H1 (cell line): ENCODE results near the gene SLC2A2. TPM values are rescaled to one million over a fixed set of nuclear protein-coding genes. Genes with fewer than 3 reads are reported as not detected.

Experiments
- CTCF ChIA-PET: fragments of 300-600 bp; sonication (Branson Sonifier 250); formaldehyde crosslinking; loops from one replicate; lab custom pipeline; 2021; ENCODE audit not compliant: partially characterized antibody; lab: Charles Lee
- POLR2A ChIA-PET: fragments of 300-600 bp; sonication (Branson Sonifier 250); formaldehyde crosslinking; loops from one replicate; lab custom pipeline; 2021; ENCODE audit warnings: inconsistent platforms; ENCODE audit not compliant: partially characterized antibody; lab: Charles Lee
- DNase-seq, 2 experiments: peaks; one replicate each; pipeline versions ENCODE4 v3.0.0 to v3.0.0-alpha.2; 2010 to 2022; ENCODE audit warnings: low spot score in 2 of 2, low read depth in 1 of 2, mixed read lengths in 1 of 2
- FAIRE-seq: peaks from 2 replicates; lab custom pipeline; 2011; peaks lifted over from hg19 to GRCh38; lab: Jason Lieb, UNC
- H2AFZ ChIP-seq: 2 replicates; pipeline ENCODE4 v1.8.1; 2012; ENCODE audit warnings: low read length, inconsistent platforms
- H2AK5ac ChIP-seq: 2 replicates; pipeline ENCODE4 v1.6.1; 2013; ENCODE audit warnings: low read depth, low read length
- H2BK120ac ChIP-seq: replicated peaks from 2 replicates; pipeline ENCODE3; 2013; ENCODE audit warnings: low read depth, low read length, inconsistent platforms
- H2BK12ac ChIP-seq: 2 replicates; pipeline ENCODE4 v1.6.1; 2013; ENCODE audit warnings: low read depth, low read length
- H2BK15ac ChIP-seq: 2 replicates; pipeline ENCODE4 v1.6.1; 2013; ENCODE audit warnings: low read length
- H2BK20ac ChIP-seq: 2 replicates; pipeline ENCODE4 v1.6.1; 2013; ENCODE audit warnings: low read length
- H2BK5ac ChIP-seq: 2 replicates; pipeline ENCODE4 v1.6.1; 2013; ENCODE audit warnings: low read depth, low read length
- H3K14ac ChIP-seq: 2 replicates; pipeline ENCODE4 v1.6.1; 2013; ENCODE audit warnings: inconsistent platforms; ENCODE audit not compliant: insufficient read length
- H3K18ac ChIP-seq: 2 replicates; pipeline ENCODE4 v1.6.1; 2013; ENCODE audit warnings: low read length; ENCODE audit errors: extremely low read depth
- H3K23ac ChIP-seq: 2 replicates; pipeline ENCODE4 v1.6.1; 2013; ENCODE audit warnings: inconsistent platforms; ENCODE audit not compliant: insufficient read length
- H3K23me2 ChIP-seq: 2 replicates; pipeline ENCODE4 v1.6.1; 2013; ENCODE audit warnings: low read depth, low read length
- H3K27ac ChIP-seq: 2 replicates; pipeline ENCODE4 v1.6.1; 2011; ENCODE audit warnings: low read depth, low read length, inconsistent platforms
- H3K27me3 ChIP-seq, 4 experiments: replicated peaks in 1 of 4; 1 replicate in 1 of 4; 2 replicates in 3 of 4; pipeline versions ENCODE4 v1.6.1 to v1.8.1; 2011 to 2013; ENCODE audit warnings: low read length in 3 of 4, mild to moderate bottlenecking in 3 of 4, inconsistent platforms in 2 of 4, mixed read lengths in 2 of 4, moderate library complexity in 1 of 4; ENCODE audit not compliant: control insufficient read depth in 3 of 4, insufficient read depth in 3 of 4; ENCODE audit errors: extremely low read depth in 1 of 4
- H3K36me3 ChIP-seq, 4 experiments: 2 replicates each; pipeline versions ENCODE4 v1.6.1 to v1.8.1; 2011 to 2013; ENCODE audit warnings: mild to moderate bottlenecking in 4 of 4, low read length in 3 of 4, moderate library complexity in 2 of 4, control low read depth in 1 of 4, inconsistent platforms in 1 of 4; ENCODE audit not compliant: insufficient read depth in 4 of 4, control insufficient read depth in 2 of 4
- H3K4ac ChIP-seq: replicated peaks from 2 replicates; pipeline ENCODE3; 2013; ENCODE audit warnings: low read length, low read depth, mixed read lengths, inconsistent platforms; ENCODE audit not compliant: insufficient read length
- H3K4me1 ChIP-seq, 4 experiments: replicated peaks in 1 of 4; 1 replicate in 1 of 4; 2 replicates in 3 of 4; pipeline versions ENCODE4 v1.6.1 to v1.8.1; 2011 to 2013; ENCODE audit warnings: low read length in 3 of 4, inconsistent platforms in 2 of 4, mixed read lengths in 1 of 4; ENCODE audit not compliant: insufficient read depth in 4 of 4, control insufficient read depth in 3 of 4
- H3K4me2 ChIP-seq, 2 experiments: 2 replicates each; pipeline versions ENCODE4 v1.6.1 to v1.8.1; 2011 to 2013; ENCODE audit warnings: low read depth in 2 of 2, low read length in 2 of 2, control low read depth in 1 of 2, inconsistent platforms in 1 of 2, mild to moderate bottlenecking in 1 of 2; ENCODE audit not compliant: insufficient read depth in 1 of 2
- H3K4me3 ChIP-seq, 4 experiments: fragments of 200-600, 300-600 bp in 1 of 4; sonication (generic), shearing (Covaris generic), sonication (Bioruptor Twin) in 1 of 4; 2 replicates each; pipeline versions ENCODE4 v1.5.1 to v1.8.1; 2011 to 2016; ENCODE audit warnings: low read length in 4 of 4, low read depth in 3 of 4, control low read depth in 2 of 4, inconsistent platforms in 2 of 4, mild to moderate bottlenecking in 2 of 4, mixed read lengths in 1 of 4, moderate library complexity in 1 of 4; ENCODE audit not compliant: insufficient read depth in 2 of 4; ENCODE audit errors: extremely low read depth in 1 of 4
- H3K56ac ChIP-seq: replicated peaks from 2 replicates; pipeline ENCODE3; 2013; ENCODE audit warnings: low read depth, mild to moderate bottlenecking, mixed read lengths, low read length, inconsistent platforms; ENCODE audit not compliant: insufficient read length
- H3K79me1 ChIP-seq: 2 replicates; pipeline ENCODE4 v1.6.1; 2013; ENCODE audit warnings: low read depth, low read length, control low read depth
- H3K79me2 ChIP-seq, 2 experiments: 2 replicates each; pipeline versions ENCODE4 v1.6.1 to v1.8.1; 2012 to 2013; ENCODE audit warnings: low read length in 2 of 2, mild to moderate bottlenecking in 2 of 2, inconsistent platforms in 1 of 2; ENCODE audit not compliant: insufficient read depth in 2 of 2, control insufficient read depth in 1 of 2
- H3K9ac ChIP-seq, 4 experiments: replicated peaks in 1 of 4; 1 replicate in 1 of 4; 2 replicates in 3 of 4; pipeline versions ENCODE4 v1.6.1 to v1.8.1; 2011 to 2013; ENCODE audit warnings: low read depth in 3 of 4, low read length in 3 of 4, control low read depth in 2 of 4, mild to moderate bottlenecking in 2 of 4, moderate library complexity in 2 of 4, inconsistent platforms in 1 of 4; ENCODE audit errors: extremely low read depth in 1 of 4
- H3K9me3 ChIP-seq, 2 experiments: 2 replicates each; pipeline versions ENCODE4 v1.6.1 to v1.8.1; 2012 to 2013; ENCODE audit warnings: mild to moderate bottlenecking in 2 of 2, moderate library complexity in 2 of 2, control low read depth in 1 of 2, inconsistent platforms in 1 of 2, low read depth in 1 of 2, low read length in 1 of 2, mixed read lengths in 1 of 2; ENCODE audit not compliant: insufficient read depth in 2 of 2
- H4K20me1 ChIP-seq, 2 experiments: replicated peaks in 1 of 2; 2 replicates each; pipeline versions ENCODE3 to v1.8.1; 2011 to 2013; ENCODE audit warnings: inconsistent platforms in 2 of 2, low read length in 2 of 2, mild to moderate bottlenecking in 1 of 2; ENCODE audit not compliant: insufficient read depth in 2 of 2, control insufficient read depth in 1 of 2
- H4K5ac ChIP-seq: 2 replicates; pipeline ENCODE4 v1.6.1; 2013; ENCODE audit warnings: low read length, low read depth, mixed read lengths, inconsistent platforms; ENCODE audit not compliant: insufficient read length
- H4K8ac ChIP-seq: 2 replicates; pipeline ENCODE4 v1.8.0; 2013; ENCODE audit warnings: mild to moderate bottlenecking, moderate library complexity, low read length, inconsistent platforms; ENCODE audit not compliant: insufficient read depth; ENCODE audit errors: extremely low read depth
- H4K91ac ChIP-seq: replicated peaks from 2 replicates; pipeline ENCODE3; 2013; ENCODE audit warnings: low read length, mixed read lengths, inconsistent platforms; ENCODE audit not compliant: insufficient read length
- CBX5 ChIP-seq: fragments of 300-800, 300-1000 bp; sonication (generic); IDR thresholded peaks from 2 replicates; pipeline ENCODE4 v1.7.1; 2016; ENCODE audit warnings: antibody characterized with exemption, low read length, low read depth
- GABPA ChIP-seq: IDR thresholded peaks from 2 replicates; pipeline ENCODE4 v1.6.1; 2011; ENCODE audit warnings: mild to moderate bottlenecking, low read length, moderate library complexity, borderline replicate concordance; ENCODE audit not compliant: insufficient read depth
- GTF2F1 ChIP-seq: IDR thresholded peaks from 2 replicates; pipeline ENCODE4 v1.6.1; 2012; ENCODE audit warnings: low read depth, low read length, improper control_type of control experiment, borderline replicate concordance
- KDM5A ChIP-seq: fragments of 200-600 bp; IDR thresholded peaks from 2 replicates; pipeline ENCODE4 v1.7.1; 2012; ENCODE audit warnings: mild to moderate bottlenecking, low read length, inconsistent platforms, mixed read lengths
- NANOG ChIP-seq: IDR thresholded peaks from 2 replicates; pipeline ENCODE4 v1.6.1; 2011; ENCODE audit warnings: low read length, low read depth, mild to moderate bottlenecking, inconsistent platforms; ENCODE audit not compliant: insufficient read depth, poor library complexity, severe bottlenecking
- PHF8 ChIP-seq: fragments of 200-600 bp; sonication (generic); conservative IDR thresholded peaks from 2 replicates; pipeline ENCODE4 v1.7.1; 2012; ENCODE audit warnings: low read depth, mild to moderate bottlenecking, inconsistent platforms, low read length, moderate library complexity
- RBBP5 ChIP-seq: IDR thresholded peaks from 2 replicates; pipeline ENCODE4 v1.7.1; 2012; ENCODE audit warnings: low read depth, mild to moderate bottlenecking, inconsistent platforms, low read length, moderate library complexity, borderline replicate concordance
- RXRA ChIP-seq: IDR thresholded peaks from 2 replicates; pipeline ENCODE4 v1.6.1; 2011; ENCODE audit warnings: low read depth, mild to moderate bottlenecking, low read length, moderate library complexity; ENCODE audit not compliant: insufficient read depth
- TAF1 ChIP-seq: IDR thresholded peaks from 2 replicates; pipeline ENCODE4 v1.6.1; 2011; ENCODE audit warnings: mild to moderate bottlenecking, low read depth, low read length
- ZNF274 ChIP-seq: IDR thresholded peaks from 2 replicates; pipeline ENCODE4 v1.7.0; 2012; ENCODE audit warnings: low read length, borderline replicate concordance; ENCODE audit errors: extremely low read depth
- WGBS, 2 experiments: shearing (Covaris generic) in 1 of 2; methylation state at CpG; one replicate each; pipeline versions ENCODE4 v1.1.6 to v1.1.7; 2013 to 2015; ENCODE audit warnings: low lambda C conversion rate in 2 of 2, mixed read lengths in 2 of 2, inconsistent platforms in 1 of 2, low coverage in 1 of 2, missing lambda C conversion rate in 1 of 2; ENCODE audit not compliant: insufficient replicate concordance in 2 of 2, insufficient coverage in 1 of 2, insufficient read length in 1 of 2; ENCODE audit errors: extremely low coverage in 1 of 2, missing lambda C conversion rate in 1 of 2; 5-methylcytosine and 5-hydroxymethylcytosine counted together
- polyA plus RNA-seq, 7 experiments: library from polyadenylated mRNA; depleted of rRNA in 3 of 7; stranded (reverse) in 5 of 7; unstranded in 2 of 7; fragments of >200 nt in 5 of 7; fragments of 200-250 nt in 2 of 7; gene quantifications; 1 replicate in 5 of 7; 2 replicates in 1 of 7; 4 replicates in 1 of 7; pipeline versions ENCODE4 v1.2.1 to v1.2.3, GENCODE V29; 2011 to 2013; ENCODE audit warnings: missing spikeins in 2 of 7, mixed read lengths in 2 of 7
- total RNA-seq: library from RNA; stranded (reverse); fragmentation: NEBNext Ultra II Directional; extraction: Animal tissue kit (Norgen Biotek cat#: 25700); gene quantifications from 2 replicates; pipeline ENCODE4 v1.2.1, GENCODE V29; 2021
- TF ChIP-seq, protein P1 (sequence below): IDR thresholded peaks from 2 replicates; pipeline ENCODE4 v1.6.1; 2012; ENCODE audit warnings: inconsistent platforms

SLC2A2 gene
- total and polyA plus RNA-seq, 2 of the 8 experiments (the other 6 are each of a cell fraction or from before 2014, with no cell fraction given), result not detected

DNA sequence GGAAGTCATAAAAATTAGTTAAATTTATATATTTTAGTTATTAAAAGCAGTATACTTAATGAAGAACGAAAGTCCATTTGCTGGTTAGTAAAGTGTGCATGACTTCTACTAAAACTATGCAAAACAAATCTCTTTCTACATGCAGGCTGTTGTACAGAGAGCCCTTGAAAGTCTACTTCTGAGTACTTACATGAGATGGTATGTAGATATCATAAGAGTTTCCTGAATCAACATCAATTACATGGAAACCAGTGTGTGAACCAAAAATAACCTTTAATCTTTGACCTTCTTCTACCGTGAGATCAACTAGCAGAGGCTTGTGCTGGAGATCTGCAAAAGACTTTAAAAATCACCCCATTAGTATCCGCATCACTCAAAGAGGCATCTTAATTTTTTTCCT lies 42.1 kb upstream of the SLC2A2 start:
- no peaks in the 10 kb centered on the region for H4K20me1 ChIP-seq
- H3K9me3 ChIP-seq, result no peaks in the 10 kb centered on the region
- H2BK20ac ChIP-seq, result no peak overlapping the region
- no peak overlapping the region for H2AFZ ChIP-seq
- no peak overlapping the region for H4K8ac ChIP-seq
- H3K4me1 ChIP-seq, result no peaks in the 10 kb centered on the region
- H3K36me3 ChIP-seq, result peaks cover 0 to 5% (median 0%) of the 10 kb centered on the region in 4 experiments; a peak in 2 of 8 replicates
- FAIRE-seq (no peak), DNase-seq (no peak)
- H2BK120ac ChIP-seq, result no peak overlapping the region
- no peak overlapping the region for H3K9ac ChIP-seq
- H3K4me3 ChIP-seq, result no peak overlapping the region
- no peak overlapping the region for H4K91ac ChIP-seq
- H3K14ac ChIP-seq, result no peak overlapping the region
- no peak overlapping the region for H2BK15ac ChIP-seq
- H3K27ac ChIP-seq, result no peak overlapping the region
- H3K27me3 ChIP-seq, result no peaks in the 10 kb centered on the region
- CTCF ChIA-PET, result interaction anchor here (1.2 to 1.5 kb wide), 2 partner anchors 19 to 99 kb away, joined by 4 read pairs; no protein-coding TSS in a partner anchor
- no peaks in the 10 kb centered on the region for H3K79me1 ChIP-seq
- H4K5ac ChIP-seq, result no peak overlapping the region
- H2BK12ac ChIP-seq, result no peak overlapping the region
- 92% methylated on average over 3 of the region's 3 CpGs; no CpG with 5 or more reads in 1 of the 2 experiments for WGBS, 2 experiments
- H2AK5ac ChIP-seq, result no peak overlapping the region
- no peak overlapping the region for H3K56ac ChIP-seq
- H3K4me2 ChIP-seq, result no peak overlapping the region
- H3K23ac ChIP-seq, result no peak overlapping the region
- no peak overlapping the region for H3K4ac ChIP-seq
- no peaks in the 10 kb centered on the region for H3K23me2 ChIP-seq
- no peak overlapping the region for H3K18ac ChIP-seq
- H3K79me2 ChIP-seq, result no peaks in the 10 kb centered on the region
- POLR2A ChIA-PET, result no interaction called here
- no peak for TF ChIP-seq RBBP5
- TF ChIP-seq NANOG, result no peak
- no peak for TF ChIP-seq PHF8
- TF ChIP-seq GTF2F1, result no peak
- TF ChIP-seq ZNF274, result no peak
- no peak for TF ChIP-seq TAF1
- TF ChIP-seq GABPA, result no peak
- no peak for TF ChIP-seq CBX5
- TF ChIP-seq, protein P1, sequence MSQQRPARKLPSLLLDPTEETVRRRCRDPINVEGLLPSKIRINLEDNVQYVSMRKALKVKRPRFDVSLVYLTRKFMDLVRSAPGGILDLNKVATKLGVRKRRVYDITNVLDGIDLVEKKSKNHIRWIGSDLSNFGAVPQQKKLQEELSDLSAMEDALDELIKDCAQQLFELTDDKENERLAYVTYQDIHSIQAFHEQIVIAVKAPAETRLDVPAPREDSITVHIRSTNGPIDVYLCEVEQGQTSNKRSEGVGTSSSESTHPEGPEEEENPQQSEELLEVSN, result no peak
- no peak for TF ChIP-seq KDM5A
- no peak for TF ChIP-seq RXRA
- no peak overlapping the region for H2BK5ac ChIP-seq
